Measurements from ENCODE around the gene ATP6V0A4.

The ATP6V0A4 gene

GRCh38 chr7:138701537-138701923, 96.5 kb downstream of the ATP6V0A4 start:
- H3K36me3 ChIP-seq (ENCODE audit: insufficient read depth), result no peaks in the 10 kb centered on the region
- no peaks in the 10 kb centered on the region for H3K79me2 ChIP-seq (ENCODE audit: insufficient read depth, low read depth)
- TF ChIP-seq CTCF (conservative IDR thresholded peaks at IDR 0.05; ENCODE audit: low read depth, low read length), result no peak
- no peaks in the 10 kb centered on the region for H4K20me1 ChIP-seq (ENCODE audit: insufficient read depth)
- H3K27me3 ChIP-seq (ENCODE audit: insufficient read depth, low read depth), result no peaks in the 10 kb centered on the region
- no peak overlapping the region for H2AFZ ChIP-seq (ENCODE audit: low read depth)
- no peak overlapping the region for H3K4me3 ChIP-seq (IDR thresholded peaks at IDR 0.05; ENCODE audit: insufficient read depth, low read depth, low read length)
- H3K27ac ChIP-seq, result no peak overlapping the region
- H3K4me2 ChIP-seq, result no peak overlapping the region
- no peak overlapping the region for H3K9ac ChIP-seq
- no peaks in the 10 kb centered on the region for H3K4me1 ChIP-seq (ENCODE audit: low read depth, poor library complexity, severe bottlenecking)

- no peak within 1 kb of the TSS for H3K4me3 ChIP-seq (IDR thresholded peaks at IDR 0.05; ENCODE audit: insufficient read depth, low read depth, low read length)
- H4K20me1 ChIP-seq (ENCODE audit: insufficient read depth), result no peaks in the 10 kb centered on the region
- no peaks in the 10 kb centered on the region for H3K27me3 ChIP-seq (ENCODE audit: insufficient read depth, low read depth)
- no peaks in the 10 kb centered on the region for H3K79me2 ChIP-seq (ENCODE audit: insufficient read depth, low read depth)
- no peak within 1 kb of the TSS for H3K27ac ChIP-seq
- no peak within 1 kb of the TSS for H3K4me2 ChIP-seq
- TF ChIP-seq CTCF (conservative IDR thresholded peaks at IDR 0.05; ENCODE audit: low read depth, low read length), result no peak
- H3K4me1 ChIP-seq (ENCODE audit: low read depth, poor library complexity, severe bottlenecking), result no peaks in the 10 kb centered on the region
- H2AFZ ChIP-seq (ENCODE audit: low read depth), result no peak within 1 kb of the TSS
- H3K36me3 ChIP-seq (ENCODE audit: insufficient read depth), result no peaks in the 10 kb centered on the region
- H3K9ac ChIP-seq, result no peak within 1 kb of the TSS
Observed at GRCh38 chr7:138700857-138701536, 97.0 kb downstream of the ATP6V0A4 start, which contains the start of gene SVOPL. Gene SVOPL, minus strand, starts transcription at chr7:138701362. Its CDS starts 22,317 bp downstream, at chr7:138679045.

GRCh38 chr7:138699661-138700060, 98.3 kb downstream of the ATP6V0A4 start:
- Histone ChIP-seq H3K27ac (no peak overlapping the region), H3K4me1 (ENCODE audit: low read depth, poor library complexity, severe bottlenecking) (no peaks in the 10 kb centered on the region), H3K36me3 (ENCODE audit: insufficient read depth) (no peaks in the 10 kb centered on the region), H3K79me2 (ENCODE audit: insufficient read depth, low read depth) (no peaks in the 10 kb centered on the region), H3K4me2 (no peak overlapping the region), H2AFZ (ENCODE audit: low read depth) (no peak overlapping the region), H4K20me1 (ENCODE audit: insufficient read depth) (no peaks in the 10 kb centered on the region), H3K9ac (no peak overlapping the region), H3K4me3 (IDR thresholded peaks at IDR 0.05; ENCODE audit: insufficient read depth, low read depth, low read length) (no peak overlapping the region), H3K27me3 (ENCODE audit: insufficient read depth, low read depth) (no peaks in the 10 kb centered on the region)
- TF ChIP-seq CTCF (conservative IDR thresholded peaks at IDR 0.05; ENCODE audit: low read depth, low read length), result no peak

- Histone ChIP-seq H3K36me3 (ENCODE audit: insufficient read depth) (no peaks in the 10 kb centered on the region), H3K9ac (no peak overlapping the region), H3K79me2 (ENCODE audit: insufficient read depth, low read depth) (no peaks in the 10 kb centered on the region), H3K27ac (no peak overlapping the region), H3K27me3 (ENCODE audit: insufficient read depth, low read depth) (no peaks in the 10 kb centered on the region), H3K4me3 (IDR thresholded peaks at IDR 0.05; ENCODE audit: insufficient read depth, low read depth, low read length) (no peak overlapping the region), H2AFZ (ENCODE audit: low read depth) (no peak overlapping the region), H4K20me1 (ENCODE audit: insufficient read depth) (no peaks in the 10 kb centered on the region), H3K4me1 (ENCODE audit: low read depth, poor library complexity, severe bottlenecking) (no peaks in the 10 kb centered on the region), H3K4me2 (no peak overlapping the region)
- no peak for TF ChIP-seq CTCF (conservative IDR thresholded peaks at IDR 0.05; ENCODE audit: low read depth, low read length)
Observed at GRCh38 chr7:138698281-138698680, 99.7 kb downstream of the ATP6V0A4 start.
